Kidney (tissue), 14 donors: ENCODE data around the gene NRAS. TPM values are rescaled to one million over a fixed set of nuclear protein-coding genes. Genes with fewer than 3 reads are reported as not detected.

Experiments
- DNase-seq, 5 donors: peaks; one replicate each; pipeline ENCODE4 v3.0.0-alpha.2; 2013 to 2020
- FAIRE-seq: peaks from 2 replicates; lab custom pipeline; 2012; peaks lifted over from hg19 to GRCh38; lab: Jason Lieb, UNC
- H3K27ac ChIP-seq, 2 donors: one replicate each; pipeline ENCODE4 v1.7.0; 2013; ENCODE audit warnings: low read depth in 2 of 2, low read length in 2 of 2, inconsistent platforms in 1 of 2
- H3K27me3 ChIP-seq: one replicate; pipeline ENCODE4 v1.7.1; 2013; ENCODE audit warnings: low read length, inconsistent platforms; ENCODE audit not compliant: control insufficient read depth, insufficient read depth
- H3K36me3 ChIP-seq, 3 donors: one replicate each; pipeline versions ENCODE4 v1.7.0 to v1.7.1; 2013; ENCODE audit warnings: low read length in 3 of 3, control low read depth in 1 of 3, inconsistent platforms in 1 of 3; ENCODE audit not compliant: insufficient read depth in 3 of 3, control insufficient read depth in 2 of 3
- H3K4me1 ChIP-seq, 3 donors: one replicate each; pipeline versions ENCODE4 v1.7.0 to v1.7.1; 2013; ENCODE audit warnings: low read length in 3 of 3, inconsistent platforms in 1 of 3, low read depth in 1 of 3; ENCODE audit not compliant: control insufficient read depth in 2 of 3, insufficient read depth in 2 of 3
- H3K4me3 ChIP-seq, 3 donors: one replicate each; pipeline versions ENCODE4 v1.7.0 to v1.8.1; 2013; ENCODE audit warnings: low read length in 3 of 3, control low read depth in 1 of 3, inconsistent platforms in 1 of 3
- H3K9ac ChIP-seq, 3 donors: one replicate each; pipeline versions ENCODE4 v1.7.0 to v1.7.1; 2013; ENCODE audit warnings: low read length in 3 of 3, control low read depth in 1 of 3, inconsistent platforms in 1 of 3
- H3K9me3 ChIP-seq, 3 donors: one replicate each; pipeline versions ENCODE4 v1.7.0 to v1.7.1; 2013; ENCODE audit warnings: low read length in 3 of 3, control low read depth in 1 of 3, inconsistent platforms in 1 of 3; ENCODE audit not compliant: control insufficient read depth in 2 of 3, insufficient read depth in 1 of 3
- CTCF ChIP-seq: IDR thresholded peaks from 3 replicates; pipeline ENCODE4 v1.5.1; 2012; ENCODE audit warnings: mild to moderate bottlenecking, moderate library complexity, borderline replicate concordance; ENCODE audit not compliant: insufficient read depth; ENCODE audit errors: extremely low read depth
- intact Hi-C: fragments of 100-400 bp; cut with DNase I; formaldehyde crosslinking; loops from one replicate; pipeline ENCODE4 v1.11.1; 2022
- polyA plus RNA-seq: library from polyadenylated mRNA; stranded (reverse); fragments of 350-450 nt; fragmentation: Illumina TruSeq; extraction: RNeasy Lipid Tissue Mini Kit (QIAGEN cat#74804); gene quantifications from one replicate; pipeline ENCODE4 v1.2.3, GENCODE V29; 2014; ENCODE audit warnings: low read depth, low replicate concordance; ENCODE audit not compliant: insufficient read depth
- total RNA-seq: library from RNA; stranded (reverse); fragmentation: NEBNext Ultra II Directional; extraction: Animal tissue kit (Norgen Biotek cat#: 25700); gene quantifications from one replicate; pipeline ENCODE4 v1.2.1, GENCODE V29; 2021
- donor health status: control.
- donor health status: control.
- donor health status: control.
- donor health status: control.
- donor health status: control.
- donor health status: DM: yes; HTN: yes; CAD: no.
- donor health status: Normal renal cell carcinoma (clear cell type).

The NRAS gene
- total and polyA plus RNA-seq, 2 donors from 2014 or later, result 13.3 to 35.2 TPM

DNA sequence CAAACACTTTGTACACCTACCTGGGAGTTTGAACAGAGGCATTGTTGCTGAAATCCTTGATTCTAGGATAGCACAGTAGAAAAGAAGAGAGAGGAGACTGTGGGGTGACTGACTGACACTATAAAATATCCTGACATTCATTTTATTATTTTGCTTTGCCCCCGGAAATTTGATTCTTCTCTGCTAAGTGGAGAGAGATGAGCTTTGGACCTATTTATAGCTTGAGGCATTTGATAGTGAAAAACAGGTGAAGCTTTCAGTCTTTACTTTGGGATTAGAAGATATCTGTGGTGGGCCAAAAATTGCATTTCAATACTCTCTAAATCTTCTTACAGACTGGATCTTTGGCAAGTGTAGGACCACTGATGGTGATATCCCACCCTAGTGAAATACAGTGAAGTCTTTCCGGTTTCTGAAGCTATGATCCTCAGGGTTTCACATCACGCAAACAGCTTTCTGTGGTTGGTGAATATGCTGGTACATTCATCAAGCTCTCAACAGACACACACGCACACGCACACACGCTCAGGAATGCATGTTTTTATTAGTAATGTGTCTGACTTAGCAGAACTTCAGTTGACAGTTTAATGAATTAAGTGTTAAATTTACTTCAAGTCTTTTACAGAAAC, 21.0 kb downstream of the NRAS start, which contains the start of gene AMPD1:
Gene AMPD1 (minus strand): TSS at position 117 of the 629 bp plus-strand sequence. CDS start 75 bp downstream, at position 42.
- no peaks in the 10 kb centered on the region for H3K27me3 ChIP-seq
- no peaks in the 10 kb centered on the region for H3K9me3 ChIP-seq
- no peaks in the 10 kb centered on the region for H3K4me1 ChIP-seq
- DNase-seq (peak in 3 of 5 donors; percentile 11 to 29 (median 26)), FAIRE-seq (no peak)
- intact Hi-C loops, result no loop called here
- H3K27ac ChIP-seq, result no peak within 1 kb of the TSS
- no peak within 1 kb of the TSS for H3K4me3 ChIP-seq
- TF ChIP-seq CTCF, result no peak
- H3K9ac ChIP-seq, result no peak within 1 kb of the TSS
- H3K36me3 ChIP-seq, result no peaks in the 10 kb centered on the region

DNA sequence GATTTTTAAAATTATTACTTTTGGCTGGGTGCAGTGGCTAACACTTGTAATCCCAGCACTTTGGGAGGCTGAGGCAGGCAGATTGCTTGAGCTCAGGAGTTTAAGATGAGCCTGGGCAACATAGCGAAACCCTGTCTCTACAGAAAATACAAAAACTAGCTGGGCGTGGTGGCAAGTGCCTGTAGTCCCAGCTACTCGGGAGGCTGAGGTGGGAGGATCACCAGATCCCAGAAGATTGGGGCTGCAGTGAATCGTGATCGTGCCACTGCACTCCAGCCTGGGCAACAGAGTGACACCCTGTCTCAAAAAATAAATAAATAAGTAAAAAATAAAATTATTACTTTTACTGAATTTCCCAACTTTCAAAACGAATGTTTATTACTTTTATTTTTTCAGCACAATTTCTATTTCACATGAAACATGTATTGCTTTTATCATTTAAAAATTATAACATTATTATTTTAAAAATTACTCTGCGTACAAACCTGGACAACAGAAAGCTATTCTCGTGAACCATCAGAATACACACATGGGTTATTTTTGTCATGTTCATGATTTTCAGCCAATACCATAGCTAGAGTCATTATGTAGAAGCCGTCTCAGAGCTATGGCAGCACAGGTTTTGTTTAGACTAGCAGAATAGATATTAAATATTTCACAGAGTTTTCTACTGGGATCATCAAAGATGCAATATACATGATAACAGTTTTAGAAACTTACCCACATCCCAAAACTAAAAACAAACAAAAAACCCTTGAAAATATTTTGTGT, 21.8 kb downstream of the NRAS start:
- H3K9me3 ChIP-seq, result no peaks in the 10 kb centered on the region
- DNase-seq (no peak), FAIRE-seq (no peak)
- H3K27me3 ChIP-seq, result no peaks in the 10 kb centered on the region
- H3K27ac ChIP-seq, result no peak overlapping the region
- no peak overlapping the region for H3K9ac ChIP-seq
- intact Hi-C loops, result no loop called here
- H3K4me1 ChIP-seq, result no peaks in the 10 kb centered on the region
- H3K36me3 ChIP-seq, result no peaks in the 10 kb centered on the region
- TF ChIP-seq CTCF, result no peak
- H3K4me3 ChIP-seq, result no peak overlapping the region

GRCh38 chr1:114692947-114693346, 23.6 kb downstream of the NRAS start:
- no peaks in the 10 kb centered on the region for H3K4me1 ChIP-seq
- H3K27me3 ChIP-seq, result no peaks in the 10 kb centered on the region
- TF ChIP-seq CTCF, result no peak
- no peaks in the 10 kb centered on the region for H3K36me3 ChIP-seq
- no peak overlapping the region for H3K27ac ChIP-seq
- intact Hi-C loops, result no loop called here
- FAIRE-seq, result no peak
- H3K9me3 ChIP-seq, result no peaks in the 10 kb centered on the region
- no peak for DNase-seq
- no peak overlapping the region for H3K9ac ChIP-seq
- H3K4me3 ChIP-seq, result no peak overlapping the region
